K562 (cell line): Measurements from ENCODE around the gene TFE3. TPM values are rescaled to one million over a fixed set of nuclear protein-coding genes. Genes with fewer than 3 reads are reported as not detected.

ENCODE experiments used
- ATAC-seq: fragments of 200-7000 bp; cut with Tn5 transposase; 3 replicates; pipeline ENCODE4 v1.9.1; 2020; ENCODE audit warnings: moderate library complexity
- BruUV-seq: library from RNA; stranded (reverse); fragments of 400-500 nt; replicated peaks from 2 replicates; lab custom pipeline; 2021; lab: Mats Ljungman, UMichigan
- CTCF ChIA-PET: fragments of 300-600 bp; formaldehyde crosslinking; extraction: SDS; loops from one replicate; lab custom pipeline; 2021; ENCODE audit warnings: low intra/inter-chr PET ratio; lab: Yijun Ruan, JAX
- POLR2A ChIA-PET: fragments of 300-600, 350-650 bp; sonication (Branson Sonifier 250); formaldehyde crosslinking; extraction: SDS; loops from one replicate; lab custom pipeline; 2021; ENCODE audit warnings: antibody characterized with exemption, inconsistent platforms; lab: Yijun Ruan, JAX
- DNase-seq, 4 experiments: peaks; one replicate each; pipeline versions ENCODE4 v3.0.0 to v3.0.0-alpha.2; 2011 to 2018; ENCODE audit warnings: low spot score in 3 of 4, mixed read lengths in 3 of 4; ENCODE audit errors: extremely low read depth in 1 of 4
- FAIRE-seq: peaks from 2 replicates; lab custom pipeline; 2011; peaks lifted over from hg19 to GRCh38; lab: Jason Lieb, UNC
- H2AFZ ChIP-seq: 2 replicates; pipeline ENCODE4 v1.6.0; 2011; ENCODE audit warnings: low read depth, low read length, control low read depth, inconsistent platforms
- H3K27ac ChIP-seq: fragments of 200-600 bp; 3 replicates; pipeline ENCODE4 v1.8.0; 2011; ENCODE audit warnings: low read depth, mild to moderate bottlenecking, control low read depth, inconsistent platforms, low read length, moderate library complexity, mixed read lengths; ENCODE audit errors: extremely low read depth
- H3K27me3 ChIP-seq, 2 experiments: fragments of 300-600 bp in 1 of 2; 2 replicates in 1 of 2; 3 replicates in 1 of 2; pipeline versions ENCODE4 v1.6.0 to v1.8.0; 2011; ENCODE audit warnings: inconsistent platforms in 2 of 2, low read length in 2 of 2, mild to moderate bottlenecking in 1 of 2, mixed read lengths in 1 of 2, moderate library complexity in 1 of 2; ENCODE audit not compliant: control insufficient read depth in 2 of 2, insufficient read depth in 2 of 2
- H3K36me3 ChIP-seq: fragments of 300-600 bp; 3 replicates; pipeline ENCODE4 v1.8.0; 2011; ENCODE audit warnings: mild to moderate bottlenecking, low read length, inconsistent platforms; ENCODE audit not compliant: control insufficient read depth, insufficient read depth
- H3K4me1 ChIP-seq, 2 experiments: fragments of 200-600 bp in 1 of 2; replicated peaks in 1 of 2; 2 replicates in 1 of 2; 3 replicates in 1 of 2; pipeline versions ENCODE4 v1.5.1 to v1.8.0; 2011; ENCODE audit warnings: inconsistent platforms in 2 of 2, low read length in 2 of 2, mild to moderate bottlenecking in 1 of 2, mixed read lengths in 1 of 2, moderate library complexity in 1 of 2; ENCODE audit not compliant: control insufficient read depth in 2 of 2, insufficient read depth in 2 of 2
- H3K4me2 ChIP-seq: 2 replicates; pipeline ENCODE4 v1.6.1; 2011; ENCODE audit warnings: low read length, control low read depth, inconsistent platforms, mixed read lengths; ENCODE audit not compliant: insufficient read depth
- H3K4me3 ChIP-seq: fragments of 200-600 bp; sonication (generic), shearing (Covaris generic); 2 replicates; pipeline ENCODE4 v1.5.1; 2016; ENCODE audit warnings: control low read depth, inconsistent platforms
- H3K79me2 ChIP-seq: fragments of 200-600 bp; 3 replicates; pipeline ENCODE4 v1.8.0; 2011; ENCODE audit warnings: low read length, inconsistent platforms; ENCODE audit not compliant: control insufficient read depth, insufficient read depth
- H3K9ac ChIP-seq, 2 experiments: 2 replicates each; pipeline versions ENCODE4 v1.6.0 to v1.6.1; 2011; ENCODE audit warnings: low read depth in 2 of 2, low read length in 2 of 2, control low read depth in 1 of 2, inconsistent platforms in 1 of 2, mild to moderate bottlenecking in 1 of 2, mixed read lengths in 1 of 2; ENCODE audit not compliant: insufficient read depth in 1 of 2
- H3K9me1 ChIP-seq: one replicate; pipeline ENCODE4 v1.6.0; 2011; ENCODE audit warnings: inconsistent platforms, mild to moderate bottlenecking, low read length, moderate library complexity; ENCODE audit not compliant: control insufficient read depth, insufficient read depth
- H3K9me3 ChIP-seq: replicated peaks from 2 replicates; pipeline ENCODE4 v1.5.1; 2011; ENCODE audit warnings: low read depth, low read length, inconsistent platforms; ENCODE audit not compliant: control insufficient read depth, insufficient read depth
- H4K20me1 ChIP-seq: replicated peaks from 2 replicates; pipeline ENCODE4 v1.6.1; 2011; ENCODE audit warnings: low read length, inconsistent platforms, mixed read lengths; ENCODE audit not compliant: control insufficient read depth, insufficient read depth
- ATF3 ChIP-seq, 2 experiments: fragments of 450-650 bp in 1 of 2; sonication (generic) in 1 of 2; formaldehyde crosslinking in 1 of 2; IDR thresholded peaks in 1 of 2; conservative IDR thresholded peaks in 1 of 2; 2 replicates each; pipeline versions ENCODE4 v1.6.1 to v1.8.1; 2016 to 2023; ENCODE audit warnings: mild to moderate bottlenecking in 2 of 2, moderate library complexity in 2 of 2, inconsistent platforms in 1 of 2, missing genetic modification reagents in 1 of 2
- CEBPG ChIP-seq, 3 experiments: fragments of 200-800 bp in 1 of 3; sonication (Bioruptor generic) in 1 of 3; sonication (generic) in 1 of 3; formaldehyde crosslinking in 1 of 3; IDR thresholded peaks in 2 of 3; conservative IDR thresholded peaks in 1 of 3; 2 replicates each; pipeline versions ENCODE4 v1.6.1 to v1.8.0; 2016 to 2022; ENCODE audit warnings: missing compliant biosample characterization in 2 of 3, missing genetic modification characterization in 2 of 3, mild to moderate bottlenecking in 1 of 3, missing genetic modification reagents in 1 of 3
- JUN ChIP-seq, 2 experiments: sonication (generic) in 1 of 2; formaldehyde crosslinking in 1 of 2; IDR thresholded peaks; 2 replicates each; pipeline versions ENCODE4 v1.6.1 to v1.8.0; 2012 to 2022; ENCODE audit warnings: borderline replicate concordance in 2 of 2, mild to moderate bottlenecking in 2 of 2, improper control_type of control experiment in 1 of 2, low read depth in 1 of 2, low read length in 1 of 2, missing genetic modification reagents in 1 of 2
- PHF8 ChIP-seq: fragments of 200-600 bp; sonication (generic); IDR thresholded peaks from 2 replicates; pipeline ENCODE4 v1.6.1; 2012; ENCODE audit warnings: mixed run types, mild to moderate bottlenecking, inconsistent platforms, low read length, moderate library complexity, borderline replicate concordance
- SRSF3 ChIP-seq: fragments of 200-400 bp; formaldehyde crosslinking; IDR thresholded peaks from 2 replicates; pipeline ENCODE4 v1.6.1; 2016; ENCODE audit warnings: mild to moderate bottlenecking, low read length, moderate library complexity; ENCODE audit not compliant: insufficient read depth
- TSHZ1 ChIP-seq: fragments of 250-450 bp; sonication (Bioruptor Pico); IDR thresholded peaks from 2 replicates; pipeline ENCODE4 v1.4.0; 2020; ENCODE audit warnings: mild to moderate bottlenecking, moderate library complexity
- ZBTB26 ChIP-seq: fragments of 450-650 bp; formaldehyde crosslinking; IDR thresholded peaks from 2 replicates; pipeline ENCODE4 v1.4.0; 2022; ENCODE audit warnings: missing genetic modification characterization
- ZNF316 ChIP-seq: fragments of 450-650 bp; IDR thresholded peaks from 2 replicates; pipeline ENCODE4 v1.6.1; 2016
- WGBS: fragments of 100-300 bp; shearing (Covaris generic); methylation state at CpG from one replicate; pipeline ENCODE4 v1.1.6; 2016; ENCODE audit warnings: low coverage, mixed read lengths; ENCODE audit not compliant: insufficient coverage; ENCODE audit errors: missing lambda C conversion rate; 5-methylcytosine and 5-hydroxymethylcytosine counted together
- in situ Hi-C: fragments of 300-500 bp; cut with MboI; formaldehyde crosslinking; loops from 4 replicates; pipeline ENCODE4 v1.15.0; 2018; ENCODE audit warnings: inconsistent platforms, mixed read lengths
- intact Hi-C: fragments of 100-400 bp; cut with micrococcal nuclease; formaldehyde crosslinking; loops from 2 replicates; pipeline ENCODE4 v1.14.2; 2022
- polyA plus RNA-seq, 8 experiments: library from polyadenylated mRNA; depleted of rRNA in 4 of 8; stranded (reverse) in 5 of 8; unstranded in 3 of 8; fragments of >200 nt; fragmentation: Nextera tagmentation in 2 of 8; fragmentation: Illumina TruSeq in 1 of 8; extraction: Ambion mirVana in 2 of 8; extraction: Trizol in 1 of 8; gene quantifications; 2 replicates each; pipeline versions ENCODE4 v1.2.1 to v1.2.3, GENCODE V29; 2011 to 2014; ENCODE audit warnings: inconsistent platforms in 1 of 8, missing spikeins in 1 of 8
- total RNA-seq, 7 experiments: library from RNA; depleted of rRNA in 6 of 7; stranded (reverse); fragments of >200 nt in 6 of 7; fragmentation: Illumina TruSeq in 2 of 7; extraction: Trizol in 2 of 7; gene quantifications; 2 replicates each; pipeline versions ENCODE4 v1.2.1 to v1.2.3, GENCODE V29; 2011 to 2021; ENCODE audit warnings: low replicate concordance in 1 of 7

Gene TFE3
- total and polyA plus RNA-seq, 9 of the 15 experiments (the other 6 are each of a cell fraction or from before 2014, with no cell fraction given) = 1.9 to 20.3 (median 11.9) TPM

GRCh38 chrX:49039598-49040375 is 3.4 kb downstream of the TFE3 start (continued):
- TF ChIP-seq TSHZ1 (CRISPR knock-in tag) (no peak), ZNF316 (peak; percentile 99)
- TF ChIP-seq, all 486 proteins: peak for 69

GRCh38 chrX:49037883-49038475 is 5.2 kb downstream of the TFE3 start:
- Histone ChIP-seq H2AFZ (no peak overlapping the region), H3K27me3 (no peaks in the 10 kb centered on the region), H4K20me1 (no peaks in the 10 kb centered on the region), H3K9me3 (no peaks in the 10 kb centered on the region), H3K9me1 (no peaks in the 10 kb centered on the region), H3K4me3 (no peak overlapping the region), H3K9ac (no peak overlapping the region), H3K27ac (peak overlapping the region; percentile 74; the same call in 2 of the 3 replicates), H3K4me1 (peaks cover 31 to 37% of the 10 kb centered on the region in 2 experiments; a peak in 4 of 5 replicates), H3K4me2 (no peak overlapping the region), H3K36me3 (peaks cover 53% of the 10 kb centered on the region; the same call in 2 of the 3 replicates), H3K79me2 (peaks cover 35% of the 10 kb centered on the region)
- DNase-seq (peak in 2 of 4 experiments; percentile 33 to 44), ATAC-seq (no peak), FAIRE-seq (no peak)
- WGBS = 66% methylated on average over 5 of the region's 15 CpGs
- no TSS peak for BruUV-seq
- in situ Hi-C loops = no loop called here
- intact Hi-C loops = no loop called here
- POLR2A ChIA-PET = no interaction called here
- CTCF ChIA-PET = no interaction called here
- no peak for TF ChIP-seq SRSF3
- no peak for TF ChIP-seq ZBTB26 (CRISPR knock-in tag)
- TF ChIP-seq PHF8 = no peak
- no peak; the same call in 1 of the 2 replicates for TF ChIP-seq CEBPG (CRISPR knock-in tag; IDR thresholded peaks at IDR 0.05)
- peak in 1 of 2 experiments; percentile 76; a peak in 2 of 4 replicates for TF ChIP-seq CEBPG (tag; conservative IDR thresholded peaks at IDR 0.05 in 1 of 2, IDR thresholded peaks at IDR 0.05 in 1 of 2)
- peak; percentile 81 for TF ChIP-seq JUN (IDR thresholded peaks at IDR 0.05; ENCODE audit: borderline replicate concordance, low read depth, low read length)
- no peak for TF ChIP-seq JUN (CRISPR knock-in tag; IDR thresholded peaks at IDR 0.05; ENCODE audit: borderline replicate concordance)
- TF ChIP-seq ATF3 (IDR thresholded peaks at IDR 0.05) = peak; percentile 98
- 0 out of 2 replicates have a peak, but pooled peaks have one; percentile 42 for TF ChIP-seq ATF3 (CRISPR knock-in tag; conservative IDR thresholded peaks at IDR 0.05)
